Ishikawa (cell line): ENCODE data around the gene RPRD1B.

Experiments used
- CEBPB ChIP-seq: IDR thresholded peaks from 2 replicates; pipeline ENCODE4 v1.6.1; 2012
- CREB1 ChIP-seq: IDR thresholded peaks from 2 replicates; pipeline ENCODE4 v1.6.1; 2012; ENCODE audit warnings: low read depth
- EGR1 ChIP-seq: IDR thresholded peaks from 2 replicates; pipeline ENCODE4 v1.6.1; 2012
- EP300 ChIP-seq: IDR thresholded peaks from 2 replicates; pipeline ENCODE4 v1.6.1; 2012; ENCODE audit warnings: borderline replicate concordance
- FOXM1 ChIP-seq: IDR thresholded peaks from 2 replicates; pipeline ENCODE4 v1.6.1; 2012; ENCODE audit warnings: low read depth, borderline replicate concordance
- NFIC ChIP-seq: IDR thresholded peaks from 2 replicates; pipeline ENCODE4 v1.6.1; 2012
- RAD21 ChIP-seq: IDR thresholded peaks from 2 replicates; pipeline ENCODE4 v1.6.1; 2012; ENCODE audit warnings: low read depth
- TAF1 ChIP-seq: IDR thresholded peaks from 2 replicates; pipeline ENCODE4 v1.6.1; 2012; ENCODE audit warnings: low read depth, mild to moderate bottlenecking
- TCF12 ChIP-seq: IDR thresholded peaks from 2 replicates; pipeline ENCODE4 v1.6.1; 2012; ENCODE audit warnings: low read depth
- TEAD4 ChIP-seq: IDR thresholded peaks from 2 replicates; pipeline ENCODE4 v1.6.1; 2012
- YY1 ChIP-seq: IDR thresholded peaks from 2 replicates; pipeline ENCODE4 v1.6.1; 2012; ENCODE audit warnings: low read depth
- TF ChIP-seq, protein P1 (sequence below): IDR thresholded peaks from 2 replicates; pipeline ENCODE4 v1.6.1; 2012; ENCODE audit warnings: low read depth, mild to moderate bottlenecking
- TF ChIP-seq, protein P2 (sequence below): IDR thresholded peaks from 2 replicates; pipeline ENCODE4 v1.6.1; 2012
- TF ChIP-seq, protein P3 (sequence below): IDR thresholded peaks from 2 replicates; pipeline ENCODE4 v1.6.1; 2012

DNA sequence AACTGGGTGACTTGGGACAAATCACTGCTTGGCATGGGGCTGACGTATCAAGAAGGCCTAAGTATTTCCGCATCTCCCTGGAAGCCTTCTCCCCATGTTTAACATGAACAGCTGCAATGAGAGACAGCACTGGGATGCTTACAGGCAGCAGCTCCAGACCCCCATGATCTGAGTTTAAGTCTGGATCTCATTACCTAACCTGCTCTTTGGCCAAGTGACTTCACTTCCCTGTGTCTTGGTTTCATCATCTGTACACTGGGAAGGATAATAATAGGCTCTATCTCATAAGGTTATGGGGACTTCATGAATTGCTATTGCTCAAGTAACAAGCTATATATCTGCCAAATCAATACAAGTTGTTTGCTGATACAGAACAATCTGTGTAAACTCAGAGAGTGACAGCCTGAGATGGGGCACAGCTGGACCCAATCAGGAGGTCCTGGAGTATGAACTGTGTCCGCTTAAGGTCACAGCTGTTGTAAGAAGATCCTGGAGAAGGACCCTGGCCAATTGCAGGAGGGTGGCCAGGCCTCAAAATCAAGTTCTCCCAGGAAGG is 75.5 kb downstream of the RPRD1B start:
- TF ChIP-seq, protein P1, sequence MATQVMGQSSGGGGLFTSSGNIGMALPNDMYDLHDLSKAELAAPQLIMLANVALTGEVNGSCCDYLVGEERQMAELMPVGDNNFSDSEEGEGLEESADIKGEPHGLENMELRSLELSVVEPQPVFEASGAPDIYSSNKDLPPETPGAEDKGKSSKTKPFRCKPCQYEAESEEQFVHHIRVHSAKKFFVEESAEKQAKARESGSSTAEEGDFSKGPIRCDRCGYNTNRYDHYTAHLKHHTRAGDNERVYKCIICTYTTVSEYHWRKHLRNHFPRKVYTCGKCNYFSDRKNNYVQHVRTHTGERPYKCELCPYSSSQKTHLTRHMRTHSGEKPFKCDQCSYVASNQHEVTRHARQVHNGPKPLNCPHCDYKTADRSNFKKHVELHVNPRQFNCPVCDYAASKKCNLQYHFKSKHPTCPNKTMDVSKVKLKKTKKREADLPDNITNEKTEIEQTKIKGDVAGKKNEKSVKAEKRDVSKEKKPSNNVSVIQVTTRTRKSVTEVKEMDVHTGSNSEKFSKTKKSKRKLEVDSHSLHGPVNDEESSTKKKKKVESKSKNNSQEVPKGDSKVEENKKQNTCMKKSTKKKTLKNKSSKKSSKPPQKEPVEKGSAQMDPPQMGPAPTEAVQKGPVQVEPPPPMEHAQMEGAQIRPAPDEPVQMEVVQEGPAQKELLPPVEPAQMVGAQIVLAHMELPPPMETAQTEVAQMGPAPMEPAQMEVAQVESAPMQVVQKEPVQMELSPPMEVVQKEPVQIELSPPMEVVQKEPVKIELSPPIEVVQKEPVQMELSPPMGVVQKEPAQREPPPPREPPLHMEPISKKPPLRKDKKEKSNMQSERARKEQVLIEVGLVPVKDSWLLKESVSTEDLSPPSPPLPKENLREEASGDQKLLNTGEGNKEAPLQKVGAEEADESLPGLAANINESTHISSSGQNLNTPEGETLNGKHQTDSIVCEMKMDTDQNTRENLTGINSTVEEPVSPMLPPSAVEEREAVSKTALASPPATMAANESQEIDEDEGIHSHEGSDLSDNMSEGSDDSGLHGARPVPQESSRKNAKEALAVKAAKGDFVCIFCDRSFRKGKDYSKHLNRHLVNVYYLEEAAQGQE: no peak
- TF ChIP-seq TEAD4 (no peak), YY1 (no peak), NFIC (no peak), TCF12 (no peak), RAD21 (no peak), EP300 (no peak), TAF1 (no peak), EGR1 (no peak), CEBPB (no peak), CREB1 (no peak), FOXM1 (no peak)
- TF ChIP-seq, protein P2, sequence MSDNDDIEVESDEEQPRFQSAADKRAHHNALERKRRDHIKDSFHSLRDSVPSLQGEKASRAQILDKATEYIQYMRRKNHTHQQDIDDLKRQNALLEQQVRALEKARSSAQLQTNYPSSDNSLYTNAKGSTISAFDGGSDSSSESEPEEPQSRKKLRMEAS: no peak
- TF ChIP-seq, protein P3, sequence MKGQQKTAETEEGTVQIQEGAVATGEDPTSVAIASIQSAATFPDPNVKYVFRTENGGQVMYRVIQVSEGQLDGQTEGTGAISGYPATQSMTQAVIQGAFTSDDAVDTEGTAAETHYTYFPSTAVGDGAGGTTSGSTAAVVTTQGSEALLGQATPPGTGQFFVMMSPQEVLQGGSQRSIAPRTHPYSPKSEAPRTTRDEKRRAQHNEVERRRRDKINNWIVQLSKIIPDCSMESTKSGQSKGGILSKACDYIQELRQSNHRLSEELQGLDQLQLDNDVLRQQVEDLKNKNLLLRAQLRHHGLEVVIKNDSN: no peak
